ENCODE results near the gene TP53I3. TPM values are rescaled to one million over a fixed set of nuclear protein-coding genes. Genes with fewer than 3 reads are reported as not detected.

TP53I3 gene
- total and polyA plus RNA-seq, 2 donors (not counting 3 experiments of a cell fraction or from before 2014, with no cell fraction given), result 94.2 to 116 TPM

GRCh38 chr2:24054366-24055010, 30.1 kb downstream of the TP53I3 start:
- ChIA-PET POLR2A (no interaction called here), CTCF (interaction anchor here (0.6 to 1.9 kb wide), 2 partner anchors 30 to 230 kb away, joined by 3 to 5 read pairs; partner anchors contain the start of gene TP53I3)
- no peak for FAIRE-seq

DNA sequence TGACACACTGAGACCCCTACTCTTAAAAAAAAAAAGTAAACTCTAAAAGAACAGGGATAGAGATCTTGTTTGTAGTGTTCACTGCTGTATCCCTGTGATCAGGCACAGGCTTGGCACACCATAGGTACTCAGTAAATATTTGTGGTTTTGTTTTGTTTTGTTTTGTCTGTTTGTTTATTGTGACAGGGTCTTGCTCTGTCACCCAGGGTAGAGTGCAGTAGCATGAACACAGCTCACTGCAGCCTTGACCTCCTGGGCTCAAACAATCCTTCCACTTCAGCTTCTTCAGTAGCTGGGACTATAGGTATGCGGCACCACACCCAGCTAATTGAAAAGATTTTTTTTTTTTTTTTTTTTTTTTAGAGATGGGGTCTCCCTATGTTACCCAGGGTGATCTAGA, 31.7 kb downstream of the TP53I3 start:
- Histone ChIP-seq H3K9me1 (replicated peaks; ENCODE audit: control insufficient read depth, extremely low read depth, insufficient read depth, low read length) (no peaks in the 10 kb centered on the region), H3K27me3 (ENCODE audit: control insufficient read depth in 2 of 2, insufficient read depth in 2 of 2, low read length in 2 of 2) (no peaks in the 10 kb centered on the region), H3K4me1 (ENCODE audit: control insufficient read depth, extremely low read depth, insufficient read depth, low read length) (peaks cover 13% of the 10 kb centered on the region), H3K27ac (ENCODE audit: insufficient read depth, low read depth, low read length) (no peak overlapping the region), H2AFZ (ENCODE audit: low read depth, low read length) (no peak overlapping the region), H3K36me3 (ENCODE audit: control insufficient read depth in 2 of 2, extremely low read depth in 1 of 2, insufficient read depth in 2 of 2, low read length in 2 of 2) (no peaks in the 10 kb centered on the region), H3K79me2 (ENCODE audit: control insufficient read depth, insufficient read depth, low read length) (no peaks in the 10 kb centered on the region), H3K4me2 (ENCODE audit: insufficient read depth, low read length) (no peak overlapping the region), H3K4me3 (replicated peaks in 1 of 3; ENCODE audit: insufficient read depth in 1 of 3, low read depth in 1 of 3, low read length in 3 of 3) (no peak overlapping the region), H3K9ac (replicated peaks; ENCODE audit: extremely low read depth, insufficient read depth, low read length) (no peak overlapping the region), H4K20me1 (replicated peaks; ENCODE audit: control insufficient read depth, extremely low read depth, insufficient read depth, low read length) (no peaks in the 10 kb centered on the region), H3K9me3 (replicated peaks; ENCODE audit: control insufficient read depth, insufficient read depth, low read length) (no peaks in the 10 kb centered on the region)
- no TSS peak for BruUV-seq (replicated peaks)
- TF ChIP-seq POLR2AphosphoS5 (IDR thresholded peaks at IDR 0.05; ENCODE audit: insufficient read depth, low read depth, low read length) (no peak), GATA2 (IDR thresholded peaks at IDR 0.05; ENCODE audit: insufficient read depth, insufficient read length, low read depth, low read length) (no peak), MYC (IDR thresholded peaks at IDR 0.05; ENCODE audit: low read depth, low read length) (no peak), EZH2 (IDR thresholded peaks at IDR 0.05; ENCODE audit: borderline replicate concordance, low read depth, low read length, severe bottlenecking) (no peak), MAX (IDR thresholded peaks at IDR 0.05; ENCODE audit: insufficient read depth, insufficient read length) (no peak), POLR2A (IDR thresholded peaks at IDR 0.05; ENCODE audit: low read depth, low read length) (no peak), FOS (IDR thresholded peaks at IDR 0.05; ENCODE audit: borderline replicate concordance, insufficient read depth, low read length) (no peak), JUN (IDR thresholded peaks at IDR 0.05; ENCODE audit: borderline replicate concordance, insufficient read depth, insufficient read length, low read depth) (no peak)
- TF ChIP-seq, protein P1, sequence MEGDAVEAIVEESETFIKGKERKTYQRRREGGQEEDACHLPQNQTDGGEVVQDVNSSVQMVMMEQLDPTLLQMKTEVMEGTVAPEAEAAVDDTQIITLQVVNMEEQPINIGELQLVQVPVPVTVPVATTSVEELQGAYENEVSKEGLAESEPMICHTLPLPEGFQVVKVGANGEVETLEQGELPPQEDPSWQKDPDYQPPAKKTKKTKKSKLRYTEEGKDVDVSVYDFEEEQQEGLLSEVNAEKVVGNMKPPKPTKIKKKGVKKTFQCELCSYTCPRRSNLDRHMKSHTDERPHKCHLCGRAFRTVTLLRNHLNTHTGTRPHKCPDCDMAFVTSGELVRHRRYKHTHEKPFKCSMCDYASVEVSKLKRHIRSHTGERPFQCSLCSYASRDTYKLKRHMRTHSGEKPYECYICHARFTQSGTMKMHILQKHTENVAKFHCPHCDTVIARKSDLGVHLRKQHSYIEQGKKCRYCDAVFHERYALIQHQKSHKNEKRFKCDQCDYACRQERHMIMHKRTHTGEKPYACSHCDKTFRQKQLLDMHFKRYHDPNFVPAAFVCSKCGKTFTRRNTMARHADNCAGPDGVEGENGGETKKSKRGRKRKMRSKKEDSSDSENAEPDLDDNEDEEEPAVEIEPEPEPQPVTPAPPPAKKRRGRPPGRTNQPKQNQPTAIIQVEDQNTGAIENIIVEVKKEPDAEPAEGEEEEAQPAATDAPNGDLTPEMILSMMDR (IDR thresholded peaks at IDR 0.05; ENCODE audit: extremely low read depth in 1 of 2, insufficient read depth in 1 of 2, low read depth in 1 of 2, low read length in 2 of 2), result no peak
- intact Hi-C loops (cut with micrococcal nuclease), result no loop called here
- dilution Hi-C loops (cut with MboI; ENCODE audit: extremely low pct_ligation_motif_present, low sequenced_read_pairs), result no loop called here
- POLR2A ChIA-PET, result interaction anchor here (0.6 kb wide), 1 partner anchor 157 kb away, joined by 8 read pairs; no protein-coding TSS in a partner anchor
- FAIRE-seq (no peak), DNase-seq (ENCODE audit: low read depth, low spot score) (no peak)
- CTCF ChIA-PET, result interaction anchor here (1.3 to 1.6 kb wide), 2 partner anchors 19 to 228 kb away, joined by 3 to 4 read pairs; no protein-coding TSS in a partner anchor

More at GRCh38 chr2:24054366-24055010, 30.1 kb downstream of the TP53I3 start:
- no peak for TF ChIP-seq POLR2A (IDR thresholded peaks at IDR 0.05; ENCODE audit: low read depth, low read length)
- no peak for TF ChIP-seq JUN (IDR thresholded peaks at IDR 0.05; ENCODE audit: borderline replicate concordance, insufficient read depth, insufficient read length, low read depth)
- TF ChIP-seq POLR2AphosphoS5 (IDR thresholded peaks at IDR 0.05; ENCODE audit: insufficient read depth, low read depth, low read length), result no peak
- H3K4me1 ChIP-seq (ENCODE audit: control insufficient read depth, extremely low read depth, insufficient read depth, low read length), result peaks cover 3% of the 10 kb centered on the region
- no peak overlapping the region for H3K27ac ChIP-seq (ENCODE audit: insufficient read depth, low read depth, low read length)
- H3K27me3 ChIP-seq (ENCODE audit: control insufficient read depth in 2 of 2, insufficient read depth in 2 of 2, low read length in 2 of 2), result no peaks in the 10 kb centered on the region
- H3K79me2 ChIP-seq (ENCODE audit: control insufficient read depth, insufficient read depth, low read length), result no peaks in the 10 kb centered on the region
- dilution Hi-C loops (cut with MboI; ENCODE audit: extremely low pct_ligation_motif_present, low sequenced_read_pairs) (no loop called here), intact Hi-C loops (cut with micrococcal nuclease) (no loop called here)
- no peaks in the 10 kb centered on the region for H3K9me3 ChIP-seq (replicated peaks; ENCODE audit: control insufficient read depth, insufficient read depth, low read length)
- no peak for DNase-seq (ENCODE audit: low read depth, low spot score)
- no peaks in the 10 kb centered on the region for H4K20me1 ChIP-seq (replicated peaks; ENCODE audit: control insufficient read depth, extremely low read depth, insufficient read depth, low read length)
- no peak overlapping the region for H3K4me2 ChIP-seq (ENCODE audit: insufficient read depth, low read length)
- H3K9ac ChIP-seq (replicated peaks; ENCODE audit: extremely low read depth, insufficient read depth, low read length), result no peak overlapping the region
- no TSS peak for BruUV-seq (replicated peaks)
- no peak overlapping the region for H2AFZ ChIP-seq (ENCODE audit: low read depth, low read length)
- no peak overlapping the region for H3K4me3 ChIP-seq (replicated peaks in 1 of 3; ENCODE audit: insufficient read depth in 1 of 3, low read depth in 1 of 3, low read length in 3 of 3)
- no peaks in the 10 kb centered on the region for H3K36me3 ChIP-seq (ENCODE audit: control insufficient read depth in 2 of 2, extremely low read depth in 1 of 2, insufficient read depth in 2 of 2, low read length in 2 of 2)
- no peaks in the 10 kb centered on the region for H3K9me1 ChIP-seq (replicated peaks; ENCODE audit: control insufficient read depth, extremely low read depth, insufficient read depth, low read length)
